ENCODE measurements around the gene TSPO. TPM values are rescaled to one million over a fixed set of nuclear protein-coding genes. Genes with fewer than 3 reads are reported as not detected.

TSPO gene
- total and polyA plus RNA-seq, 2 donors from 2014 or later = 134 to 173 TPM

- no peaks in the 10 kb centered on the region for H3K27me3 ChIP-seq (ENCODE audit: control insufficient read depth, insufficient read depth, low read length)
- TF ChIP-seq CTCF (IDR thresholded peaks at IDR 0.05; ENCODE audit: borderline replicate concordance, extremely low read depth, insufficient read depth) = no peak
- DNase-seq = peak in 1 of 5 donors; percentile 61
- H3K4me1 ChIP-seq (ENCODE audit: control insufficient read depth in 2 of 3, insufficient read depth in 2 of 3, low read depth in 1 of 3, low read length in 3 of 3) = no peaks in the 10 kb centered on the region
- H3K4me3 ChIP-seq (ENCODE audit: low read length in 3 of 3) = no peak overlapping the region
- no peaks in the 10 kb centered on the region for H3K36me3 ChIP-seq (ENCODE audit: control insufficient read depth in 2 of 3, insufficient read depth in 3 of 3, low read length in 3 of 3)
- H3K9ac ChIP-seq (ENCODE audit: low read length in 3 of 3) = no peak overlapping the region
- no peak for FAIRE-seq
- H3K9me3 ChIP-seq (ENCODE audit: control insufficient read depth in 2 of 3, insufficient read depth in 1 of 3, low read length in 3 of 3) = no peaks in the 10 kb centered on the region
- intact Hi-C loops (cut with DNase I) = no loop called here
- no peak overlapping the region for H3K27ac ChIP-seq (ENCODE audit: low read depth in 2 of 2, low read length in 2 of 2)
Measured at GRCh38 chr22:43199541-43199940, 48.2 kb downstream of the TSPO start.

- intact Hi-C loops (cut with DNase I) = no loop called here
- DNase-seq = peak in 1 of 5 donors; percentile 56
- Histone ChIP-seq H3K9ac (ENCODE audit: low read length in 3 of 3) (no peak overlapping the region), H3K36me3 (ENCODE audit: control insufficient read depth in 2 of 3, insufficient read depth in 3 of 3, low read length in 3 of 3) (no peaks in the 10 kb centered on the region), H3K27ac (ENCODE audit: low read depth in 2 of 2, low read length in 2 of 2) (no peak overlapping the region), H3K9me3 (ENCODE audit: control insufficient read depth in 2 of 3, insufficient read depth in 1 of 3, low read length in 3 of 3) (no peaks in the 10 kb centered on the region), H3K27me3 (ENCODE audit: control insufficient read depth, insufficient read depth, low read length) (no peaks in the 10 kb centered on the region), H3K4me3 (ENCODE audit: low read length in 3 of 3) (no peak overlapping the region), H3K4me1 (ENCODE audit: control insufficient read depth in 2 of 3, insufficient read depth in 2 of 3, low read depth in 1 of 3, low read length in 3 of 3) (no peaks in the 10 kb centered on the region)
- no peak for FAIRE-seq
- TF ChIP-seq CTCF (IDR thresholded peaks at IDR 0.05; ENCODE audit: borderline replicate concordance, extremely low read depth, insufficient read depth) = no peak
Measured at GRCh38 chr22:43200031-43200430, 48.7 kb downstream of the TSPO start.

GRCh38 chr22:43200555-43200954, 49.2 kb downstream of the TSPO start:
- DNase-seq (peak in 1 of 5 donors; percentile 48), FAIRE-seq (no peak)
- intact Hi-C loops (cut with DNase I) = no loop called here
- Histone ChIP-seq H3K4me3 (ENCODE audit: low read length in 3 of 3) (no peak overlapping the region), H3K27me3 (ENCODE audit: control insufficient read depth, insufficient read depth, low read length) (no peaks in the 10 kb centered on the region), H3K9ac (ENCODE audit: low read length in 3 of 3) (no peak overlapping the region), H3K27ac (ENCODE audit: low read depth in 2 of 2, low read length in 2 of 2) (no peak overlapping the region), H3K4me1 (ENCODE audit: control insufficient read depth in 2 of 3, insufficient read depth in 2 of 3, low read depth in 1 of 3, low read length in 3 of 3) (no peaks in the 10 kb centered on the region), H3K9me3 (ENCODE audit: control insufficient read depth in 2 of 3, insufficient read depth in 1 of 3, low read length in 3 of 3) (no peaks in the 10 kb centered on the region), H3K36me3 (ENCODE audit: control insufficient read depth in 2 of 3, insufficient read depth in 3 of 3, low read length in 3 of 3) (no peaks in the 10 kb centered on the region)
- TF ChIP-seq CTCF (IDR thresholded peaks at IDR 0.05; ENCODE audit: borderline replicate concordance, extremely low read depth, insufficient read depth) = no peak

All from kidney (tissue), 14 donors.